Neural progenitor cell (in vitro differentiated cells): ENCODE results near the gene ACTL7B. TPM values are rescaled to one million over a fixed set of nuclear protein-coding genes. Genes with fewer than 3 reads are reported as not detected.

ENCODE experiments used
- DNase-seq: peaks from one replicate; pipeline ENCODE4 v3.0.0-alpha.2; 2016; ENCODE audit warnings: low spot score
- H2AFZ ChIP-seq: fragments of 200-600 bp; sonication (generic); replicated peaks from 2 replicates; pipeline ENCODE4 v1.6.1; 2016; ENCODE audit warnings: antibody characterized with exemption
- H3F3A ChIP-seq: fragments of 200-600 bp; sonication (generic); 2 replicates; pipeline ENCODE4 v1.6.1; 2016; ENCODE audit warnings: antibody characterized with exemption, low read depth
- H3K27ac ChIP-seq: fragments of 200-600 bp; sonication (generic); 2 replicates; pipeline ENCODE4 v1.5.1; 2016; ENCODE audit warnings: mild to moderate bottlenecking
- H3K27me3 ChIP-seq: fragments of 200-600 bp; sonication (generic); 2 replicates; pipeline ENCODE4 v1.6.1; 2016; ENCODE audit warnings: mild to moderate bottlenecking, moderate library complexity
- H3K36me3 ChIP-seq: fragments of 200-600 bp; sonication (generic); 2 replicates; pipeline ENCODE4 v1.5.1; 2016
- H3K4me1 ChIP-seq: fragments of 200-600 bp; sonication (generic); 2 replicates; pipeline ENCODE4 v1.6.1; 2016; ENCODE audit warnings: mixed run types
- H3K4me2 ChIP-seq: fragments of 200-600 bp; sonication (generic); 2 replicates; pipeline ENCODE4 v1.6.1; 2016
- H3K4me3 ChIP-seq: fragments of 200-600 bp; sonication (generic); 2 replicates; pipeline ENCODE4 v1.5.1; 2016
- H3K79me2 ChIP-seq: fragments of 200-600 bp; sonication (generic); 2 replicates; pipeline ENCODE4 v1.6.1; 2016; ENCODE audit warnings: low read depth
- H3K9ac ChIP-seq: fragments of 200-600 bp; sonication (generic); 2 replicates; pipeline ENCODE4 v1.6.1; 2016
- H3K9me3 ChIP-seq: fragments of 200-600 bp; sonication (generic); 2 replicates; pipeline ENCODE4 v1.5.1; 2016; ENCODE audit warnings: low read depth
- H4K20me1 ChIP-seq: fragments of 200-600 bp; sonication (generic); 2 replicates; pipeline ENCODE4 v1.6.1; 2016; ENCODE audit warnings: low read depth
- H3K27ac Mint-ChIP-seq: 3 replicates; pipeline ENCODE4 v1.8.0; 2021; ENCODE audit warnings: mixed read lengths
- H3K27me3 Mint-ChIP-seq: 2 replicates; pipeline ENCODE4 v1.8.0; 2022; ENCODE audit warnings: low read depth, mild to moderate bottlenecking, inconsistent platforms, moderate library complexity, mixed read lengths; ENCODE audit not compliant: insufficient read depth
- H3K36me3 Mint-ChIP-seq: 3 replicates; pipeline ENCODE4 v1.8.0; 2021; ENCODE audit warnings: mixed read lengths
- H3K4me1 Mint-ChIP-seq: 3 replicates; pipeline ENCODE4 v1.8.0; 2021; ENCODE audit warnings: mixed read lengths
- H3K4me3 Mint-ChIP-seq: 3 replicates; pipeline ENCODE4 v1.8.0; 2021; ENCODE audit warnings: mild to moderate bottlenecking, moderate library complexity, mixed read lengths
- H3K9me3 Mint-ChIP-seq: 3 replicates; pipeline ENCODE4 v1.8.0; 2020; ENCODE audit warnings: mixed read lengths
- EZH2 ChIP-seq: fragments of 200-600 bp; sonication (generic); IDR thresholded peaks from 2 replicates; pipeline ENCODE4 v1.6.1; 2017; ENCODE audit warnings: antibody characterized with exemption, mild to moderate bottlenecking, moderate library complexity
- EZH2phosphoT487 ChIP-seq: fragments of 200-600 bp; sonication (generic); IDR thresholded peaks from 2 replicates; pipeline ENCODE4 v1.6.1; 2017; ENCODE audit warnings: antibody characterized with exemption
- total RNA-seq: library from RNA; depleted of rRNA; stranded (reverse); fragments of >200 nt; gene quantifications from 2 replicates; pipeline ENCODE4 v1.2.3, GENCODE V29; 2015; ENCODE audit warnings: low replicate concordance
- TF ChIP-seq, protein P1 (sequence below): fragments of 200-600 bp; sonication (generic); IDR thresholded peaks from 2 replicates; pipeline ENCODE4 v1.5.1; 2017; ENCODE audit warnings: antibody characterized with exemption, mild to moderate bottlenecking

The ACTL7B gene
- total RNA-seq, 1 donor from 2014 or later, result not detected

DNA sequence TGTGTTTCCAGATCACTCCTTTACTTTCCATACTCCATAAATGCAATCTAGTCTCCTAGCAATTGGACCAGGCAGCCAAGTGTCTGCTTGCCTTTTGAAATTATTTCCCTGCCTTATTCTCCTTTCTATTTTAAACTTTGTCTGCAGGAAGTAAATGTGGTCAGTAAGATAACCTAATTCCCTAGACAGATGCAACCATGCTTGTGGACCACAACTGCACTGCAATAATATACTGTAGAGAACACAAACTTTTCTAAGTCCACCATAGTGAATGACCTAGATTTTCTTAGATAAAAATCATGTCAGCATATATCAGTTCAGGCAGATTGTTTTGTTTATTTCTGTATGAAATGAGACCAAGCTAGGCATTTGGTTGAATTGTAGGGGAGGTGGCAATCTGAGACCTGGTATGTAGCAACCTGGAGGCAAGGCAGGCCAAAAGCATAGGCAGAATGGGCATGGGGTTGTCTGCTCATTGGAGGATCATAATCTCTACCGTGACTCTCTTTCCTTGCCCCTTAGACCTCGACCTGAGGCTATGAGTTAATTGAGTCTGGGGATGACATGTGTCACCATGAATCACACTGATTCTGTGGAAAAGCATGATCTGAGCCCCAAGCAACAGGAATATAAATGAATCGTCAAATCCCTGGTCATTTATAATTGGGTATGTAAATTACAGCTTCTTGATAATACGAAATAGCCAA, 20.7 kb downstream of the ACTL7B start:
- H3K4me1 Mint-ChIP-seq, result peaks cover 12% of the 10 kb centered on the region
- H3K27ac ChIP-seq, result no peak overlapping the region
- H3K27ac Mint-ChIP-seq, result no peak overlapping the region
- H3K9ac ChIP-seq, result no peak overlapping the region
- TF ChIP-seq EZH2, result no peak
- TF ChIP-seq, protein P1, sequence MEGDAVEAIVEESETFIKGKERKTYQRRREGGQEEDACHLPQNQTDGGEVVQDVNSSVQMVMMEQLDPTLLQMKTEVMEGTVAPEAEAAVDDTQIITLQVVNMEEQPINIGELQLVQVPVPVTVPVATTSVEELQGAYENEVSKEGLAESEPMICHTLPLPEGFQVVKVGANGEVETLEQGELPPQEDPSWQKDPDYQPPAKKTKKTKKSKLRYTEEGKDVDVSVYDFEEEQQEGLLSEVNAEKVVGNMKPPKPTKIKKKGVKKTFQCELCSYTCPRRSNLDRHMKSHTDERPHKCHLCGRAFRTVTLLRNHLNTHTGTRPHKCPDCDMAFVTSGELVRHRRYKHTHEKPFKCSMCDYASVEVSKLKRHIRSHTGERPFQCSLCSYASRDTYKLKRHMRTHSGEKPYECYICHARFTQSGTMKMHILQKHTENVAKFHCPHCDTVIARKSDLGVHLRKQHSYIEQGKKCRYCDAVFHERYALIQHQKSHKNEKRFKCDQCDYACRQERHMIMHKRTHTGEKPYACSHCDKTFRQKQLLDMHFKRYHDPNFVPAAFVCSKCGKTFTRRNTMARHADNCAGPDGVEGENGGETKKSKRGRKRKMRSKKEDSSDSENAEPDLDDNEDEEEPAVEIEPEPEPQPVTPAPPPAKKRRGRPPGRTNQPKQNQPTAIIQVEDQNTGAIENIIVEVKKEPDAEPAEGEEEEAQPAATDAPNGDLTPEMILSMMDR, result no peak
- DNase-seq, result no peak
- H3F3A ChIP-seq, result no peaks in the 10 kb centered on the region
- H3K36me3 Mint-ChIP-seq, result no peaks in the 10 kb centered on the region
- H3K27me3 ChIP-seq, result no peaks in the 10 kb centered on the region
- H3K27me3 Mint-ChIP-seq, result peaks cover 3% of the 10 kb centered on the region
- H3K9me3 Mint-ChIP-seq, result no peaks in the 10 kb centered on the region
- H3K36me3 ChIP-seq, result no peaks in the 10 kb centered on the region
- no peak overlapping the region for H3K4me3 Mint-ChIP-seq
- no peak overlapping the region for H3K4me2 ChIP-seq
- H3K79me2 ChIP-seq, result no peaks in the 10 kb centered on the region
- H2AFZ ChIP-seq, result no peak overlapping the region
- no peaks in the 10 kb centered on the region for H4K20me1 ChIP-seq
- no peak overlapping the region for H3K4me3 ChIP-seq
- H3K4me1 ChIP-seq, result peaks cover 14% of the 10 kb centered on the region
- H3K9me3 ChIP-seq, result no peaks in the 10 kb centered on the region

DNA sequence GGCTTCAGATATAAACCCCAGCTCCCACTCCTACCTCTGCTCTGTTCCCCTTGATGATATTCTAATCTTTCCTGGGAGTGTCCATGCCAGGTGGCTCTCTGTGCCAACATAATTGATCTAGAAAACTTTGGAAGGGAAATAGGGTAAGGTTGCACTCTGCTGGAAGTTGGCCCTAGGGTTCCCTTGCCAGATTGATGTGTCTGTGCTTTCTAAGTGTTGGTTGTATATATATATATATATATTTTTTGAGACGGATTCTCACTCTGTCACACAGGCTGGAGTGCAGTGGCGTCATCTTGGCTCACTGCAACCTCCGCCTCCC, 23.6 kb downstream of the ACTL7B start:
- H3K27me3 ChIP-seq, result no peaks in the 10 kb centered on the region
- no peaks in the 10 kb centered on the region for H3K9me3 ChIP-seq
- H3K27ac ChIP-seq, result no peak overlapping the region
- no peaks in the 10 kb centered on the region for H3K36me3 ChIP-seq
- Mint-ChIP-seq H3K36me3 (no peaks in the 10 kb centered on the region), H3K27me3 (peaks cover 3% of the 10 kb centered on the region), H3K9me3 (no peaks in the 10 kb centered on the region), H3K4me3 (no peak overlapping the region), H3K27ac (no peak overlapping the region), H3K4me1 (peaks cover 10% of the 10 kb centered on the region)
- TF ChIP-seq EZH2 (no peak), EZH2phosphoT487 (no peak)
- TF ChIP-seq, protein P1, result no peak
- H3K79me2 ChIP-seq, result no peaks in the 10 kb centered on the region
- H2AFZ ChIP-seq, result no peak overlapping the region
- H3F3A ChIP-seq, result no peaks in the 10 kb centered on the region
- H4K20me1 ChIP-seq, result no peaks in the 10 kb centered on the region
- peaks cover 11% of the 10 kb centered on the region for H3K4me1 ChIP-seq
- no peak for DNase-seq
- no peak overlapping the region for H3K9ac ChIP-seq
- H3K4me2 ChIP-seq, result no peak overlapping the region
- H3K4me3 ChIP-seq, result no peak overlapping the region

DNA sequence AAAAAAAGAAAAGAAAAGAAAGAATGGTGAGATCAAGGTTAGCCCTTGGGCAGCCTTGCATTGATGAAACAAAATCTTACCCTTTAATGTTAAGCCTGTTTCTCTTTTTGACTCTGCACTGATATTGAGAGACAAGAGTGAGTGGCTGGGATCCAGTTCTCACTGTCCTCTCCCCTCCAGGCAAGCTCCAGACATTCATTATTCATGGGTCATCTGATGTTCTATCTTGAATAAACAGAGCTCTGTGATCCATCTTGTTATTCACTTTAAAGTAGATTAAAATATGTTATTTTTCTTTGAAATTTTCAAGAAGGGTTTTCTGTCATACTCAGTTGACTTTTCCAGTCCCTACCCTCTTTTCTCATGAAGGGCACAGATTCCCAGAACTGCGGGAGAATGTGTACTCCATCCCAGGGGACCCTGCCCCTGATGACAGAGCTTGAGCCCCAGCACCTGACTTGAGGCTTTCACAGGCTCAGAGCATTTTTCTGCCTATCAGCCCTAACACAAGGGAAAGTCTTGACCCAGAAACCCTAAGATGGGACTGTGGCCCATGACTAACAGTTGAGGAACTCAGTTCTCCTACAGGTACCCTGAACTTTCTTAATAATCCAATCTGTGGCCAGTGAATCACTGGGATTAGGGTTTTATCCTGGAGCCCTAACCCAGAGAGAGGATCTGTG, 24.1 kb downstream of the ACTL7B start:
- no peak overlapping the region for H3K4me3 ChIP-seq
- peaks cover 6% of the 10 kb centered on the region for H3K4me1 ChIP-seq
- H3K36me3 ChIP-seq, result no peaks in the 10 kb centered on the region
- H3K9me3 ChIP-seq, result no peaks in the 10 kb centered on the region
- DNase-seq, result no peak
- H3K79me2 ChIP-seq, result no peaks in the 10 kb centered on the region
- no peak overlapping the region for H3K4me3 Mint-ChIP-seq
- H3K27ac ChIP-seq, result no peak overlapping the region
- no peaks in the 10 kb centered on the region for H3K36me3 Mint-ChIP-seq
- H3K9me3 Mint-ChIP-seq, result no peaks in the 10 kb centered on the region
- no peaks in the 10 kb centered on the region for H4K20me1 ChIP-seq
- peaks cover 7% of the 10 kb centered on the region for H3K4me1 Mint-ChIP-seq
- peaks cover 3% of the 10 kb centered on the region for H3K27me3 Mint-ChIP-seq
- H2AFZ ChIP-seq, result no peak overlapping the region
- H3K27me3 ChIP-seq, result no peaks in the 10 kb centered on the region
- no peak overlapping the region for H3K4me2 ChIP-seq
- H3K27ac Mint-ChIP-seq, result no peak overlapping the region
- no peaks in the 10 kb centered on the region for H3F3A ChIP-seq
- H3K9ac ChIP-seq, result no peak overlapping the region
- TF ChIP-seq EZH2 (no peak), EZH2phosphoT487 (no peak)
- TF ChIP-seq, protein P1, result no peak
